DND-41 (cell line): ENCODE results near the gene MICAL3.
"Not testable (repeated sequence)": the region's sequence is repeated elsewhere in the genome, so short reads cannot be mapped to it uniquely, and the experiment has no call there.

Experiments used
- ATAC-seq: fragments of 200-7000 bp; cut with Tn5 transposase; 3 replicates; pipeline ENCODE4 v1.9.1; 2021; ENCODE audit warnings: low read depth; ENCODE audit not compliant: insufficient read depth
- DNase-seq: peaks from one replicate; pipeline ENCODE4 v3.0.0-alpha.2; 2020
- H2AFZ ChIP-seq: 2 replicates; pipeline ENCODE4 v1.6.0; 2012; ENCODE audit warnings: low read depth, low read length
- H3K27ac ChIP-seq: 2 replicates; pipeline ENCODE4 v1.5.1; 2012; ENCODE audit warnings: low read length, inconsistent platforms
- H3K27me3 ChIP-seq: fragments of 200-600 bp; sonication (generic); 2 replicates; pipeline ENCODE4 v1.6.0; 2012; ENCODE audit warnings: low read length, mild to moderate bottlenecking, inconsistent platforms; ENCODE audit not compliant: insufficient read depth, poor library complexity
- H3K36me3 ChIP-seq: 2 replicates; pipeline ENCODE4 v1.5.1; 2012; ENCODE audit warnings: low read length, inconsistent platforms; ENCODE audit not compliant: insufficient read depth
- H3K4me1 ChIP-seq: 2 replicates; pipeline ENCODE4 v1.5.1; 2012; ENCODE audit warnings: mild to moderate bottlenecking, low read length; ENCODE audit not compliant: insufficient read depth
- H3K4me2 ChIP-seq: 2 replicates; pipeline ENCODE4 v1.6.0; 2012; ENCODE audit warnings: mild to moderate bottlenecking, moderate library complexity, low read length, inconsistent platforms; ENCODE audit not compliant: insufficient read depth
- H3K4me3 ChIP-seq, 2 experiments: fragments of 200-600 bp in 1 of 2; shearing (Covaris generic) in 1 of 2; 2 replicates each; pipeline ENCODE4 v1.5.1; 2012 to 2016; ENCODE audit warnings: inconsistent platforms in 2 of 2, low read length in 2 of 2, mild to moderate bottlenecking in 2 of 2, low read depth in 1 of 2, moderate library complexity in 1 of 2
- H3K79me2 ChIP-seq: 2 replicates; pipeline ENCODE4 v1.6.0; 2012; ENCODE audit warnings: low read length, inconsistent platforms; ENCODE audit not compliant: insufficient read depth
- H3K9ac ChIP-seq: 2 replicates; pipeline ENCODE4 v1.6.0; 2012; ENCODE audit warnings: low read depth, mild to moderate bottlenecking, inconsistent platforms, low read length, moderate library complexity
- H3K9me3 ChIP-seq: 2 replicates; pipeline ENCODE4 v1.5.1; 2012; ENCODE audit warnings: low read length, moderate library complexity, mild to moderate bottlenecking, inconsistent platforms; ENCODE audit not compliant: insufficient read depth, severe bottlenecking
- H4K20me1 ChIP-seq: 2 replicates; pipeline ENCODE4 v1.6.0; 2012; ENCODE audit warnings: low read length; ENCODE audit not compliant: insufficient read depth
- EZH2 ChIP-seq: IDR thresholded peaks from 3 replicates; pipeline ENCODE4 v1.6.1; 2012; ENCODE audit warnings: borderline replicate concordance, low read depth, mild to moderate bottlenecking, moderate library complexity, low read length, inconsistent platforms; ENCODE audit not compliant: severe bottlenecking
- TF ChIP-seq, protein P1 (sequence below): IDR thresholded peaks from 2 replicates; pipeline ENCODE4 v1.5.1; 2012; ENCODE audit warnings: borderline replicate concordance, low read length, moderate library complexity, mild to moderate bottlenecking; ENCODE audit not compliant: poor library complexity, severe bottlenecking; ENCODE audit errors: extremely low read depth

MICAL3 gene

DNA sequence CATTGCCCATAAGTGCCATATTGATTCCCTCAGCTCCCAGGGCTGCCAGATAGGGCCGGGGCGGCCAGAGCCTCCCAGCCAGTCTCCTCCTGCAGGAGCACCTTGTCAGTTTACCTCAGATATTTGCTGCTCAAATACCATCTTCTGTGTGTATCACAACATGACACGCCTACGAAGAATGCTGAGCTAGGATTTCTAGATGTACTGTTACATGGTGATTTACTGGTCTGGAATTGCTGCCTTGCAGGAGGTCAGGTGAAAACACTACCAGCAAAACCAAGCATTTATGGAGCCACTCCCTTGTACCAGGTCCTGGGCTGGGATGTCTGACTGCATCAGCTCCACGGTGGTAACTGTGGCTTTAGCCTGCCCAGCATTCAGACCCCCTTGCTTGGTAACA, 11.8 kb downstream of the MICAL3 start:
- TF ChIP-seq, protein P1, sequence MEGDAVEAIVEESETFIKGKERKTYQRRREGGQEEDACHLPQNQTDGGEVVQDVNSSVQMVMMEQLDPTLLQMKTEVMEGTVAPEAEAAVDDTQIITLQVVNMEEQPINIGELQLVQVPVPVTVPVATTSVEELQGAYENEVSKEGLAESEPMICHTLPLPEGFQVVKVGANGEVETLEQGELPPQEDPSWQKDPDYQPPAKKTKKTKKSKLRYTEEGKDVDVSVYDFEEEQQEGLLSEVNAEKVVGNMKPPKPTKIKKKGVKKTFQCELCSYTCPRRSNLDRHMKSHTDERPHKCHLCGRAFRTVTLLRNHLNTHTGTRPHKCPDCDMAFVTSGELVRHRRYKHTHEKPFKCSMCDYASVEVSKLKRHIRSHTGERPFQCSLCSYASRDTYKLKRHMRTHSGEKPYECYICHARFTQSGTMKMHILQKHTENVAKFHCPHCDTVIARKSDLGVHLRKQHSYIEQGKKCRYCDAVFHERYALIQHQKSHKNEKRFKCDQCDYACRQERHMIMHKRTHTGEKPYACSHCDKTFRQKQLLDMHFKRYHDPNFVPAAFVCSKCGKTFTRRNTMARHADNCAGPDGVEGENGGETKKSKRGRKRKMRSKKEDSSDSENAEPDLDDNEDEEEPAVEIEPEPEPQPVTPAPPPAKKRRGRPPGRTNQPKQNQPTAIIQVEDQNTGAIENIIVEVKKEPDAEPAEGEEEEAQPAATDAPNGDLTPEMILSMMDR = no peak
- TF ChIP-seq EZH2 = no peak
- Histone ChIP-seq H3K4me1 (no peaks in the 10 kb centered on the region), H3K36me3 (no peaks in the 10 kb centered on the region), H2AFZ (no peak overlapping the region), H3K9ac (no peak overlapping the region), H3K4me3 (no peak overlapping the region), H3K79me2 (no peaks in the 10 kb centered on the region), H3K9me3 (no peaks in the 10 kb centered on the region), H3K27me3 (no peaks in the 10 kb centered on the region), H3K27ac (no peak overlapping the region), H3K4me2 (no peak overlapping the region), H4K20me1 (no peaks in the 10 kb centered on the region)
- ATAC-seq = no peak
- no peak for DNase-seq

DNA sequence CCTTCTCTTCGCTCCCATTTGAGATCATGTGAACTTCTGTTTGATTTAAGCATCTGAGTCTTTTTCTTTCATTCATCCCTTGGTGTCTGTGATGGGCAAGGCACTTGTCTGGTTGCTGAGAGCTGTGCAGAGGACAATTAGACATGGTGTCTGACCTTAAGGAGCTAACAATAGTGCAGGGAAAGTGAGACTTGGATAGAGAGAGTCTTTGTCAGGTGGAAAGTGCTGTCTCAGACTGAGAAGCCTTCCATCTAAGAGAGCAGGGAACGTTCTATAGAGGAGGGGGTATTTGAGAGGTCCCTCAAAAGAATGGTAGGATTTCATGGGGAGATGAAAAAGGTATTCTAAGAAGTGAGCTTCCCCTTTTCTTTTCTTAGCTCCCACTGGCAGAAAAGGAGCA, 14.1 kb downstream of the MICAL3 start:
- no peak overlapping the region for H3K4me3 ChIP-seq
- no peak for TF ChIP-seq EZH2
- TF ChIP-seq, protein P1 = no peak
- H3K36me3 ChIP-seq = no peaks in the 10 kb centered on the region
- DNase-seq (no peak), ATAC-seq (no peak)
- no peaks in the 10 kb centered on the region for H3K79me2 ChIP-seq
- H3K27ac ChIP-seq = no peak overlapping the region
- H3K27me3 ChIP-seq = no peaks in the 10 kb centered on the region
- H3K4me2 ChIP-seq = no peak overlapping the region
- no peaks in the 10 kb centered on the region for H4K20me1 ChIP-seq
- H3K4me1 ChIP-seq = no peaks in the 10 kb centered on the region
- H3K9ac ChIP-seq = no peak overlapping the region
- H3K9me3 ChIP-seq = no peaks in the 10 kb centered on the region
- no peak overlapping the region for H2AFZ ChIP-seq

DNA sequence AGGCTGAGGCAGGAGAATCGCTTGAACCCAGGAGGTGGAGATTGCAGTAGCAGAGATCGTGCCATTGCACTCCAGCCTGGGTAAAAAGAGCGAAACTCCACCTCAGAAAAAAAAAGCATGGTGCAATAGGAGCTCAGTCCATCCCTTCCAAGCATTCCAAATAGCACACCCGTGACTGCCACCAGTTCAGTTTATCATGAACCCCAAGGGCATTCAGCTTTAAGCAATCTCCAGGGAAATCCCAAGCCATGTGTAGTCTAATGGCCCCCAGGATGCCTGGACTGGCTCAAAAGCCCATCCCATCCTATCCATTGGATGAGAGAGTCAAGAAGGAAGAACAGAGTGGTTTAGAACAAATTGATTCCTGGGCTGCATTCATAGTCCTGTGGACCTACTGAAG, 16.2 kb downstream of the MICAL3 start:
- Histone ChIP-seq H3K79me2 (no peaks in the 10 kb centered on the region), H3K36me3 (no peaks in the 10 kb centered on the region), H3K4me1 (no peaks in the 10 kb centered on the region), H3K4me3 (no peak overlapping the region), H3K9ac (no peak overlapping the region), H2AFZ (no peak overlapping the region), H3K27me3 (no peaks in the 10 kb centered on the region), H4K20me1 (no peaks in the 10 kb centered on the region), H3K9me3 (no peaks in the 10 kb centered on the region), H3K4me2 (no peak overlapping the region), H3K27ac (no peak overlapping the region)
- TF ChIP-seq EZH2 = no peak
- TF ChIP-seq, protein P1 = no peak
- no peak for DNase-seq
- no peak for ATAC-seq

DNA sequence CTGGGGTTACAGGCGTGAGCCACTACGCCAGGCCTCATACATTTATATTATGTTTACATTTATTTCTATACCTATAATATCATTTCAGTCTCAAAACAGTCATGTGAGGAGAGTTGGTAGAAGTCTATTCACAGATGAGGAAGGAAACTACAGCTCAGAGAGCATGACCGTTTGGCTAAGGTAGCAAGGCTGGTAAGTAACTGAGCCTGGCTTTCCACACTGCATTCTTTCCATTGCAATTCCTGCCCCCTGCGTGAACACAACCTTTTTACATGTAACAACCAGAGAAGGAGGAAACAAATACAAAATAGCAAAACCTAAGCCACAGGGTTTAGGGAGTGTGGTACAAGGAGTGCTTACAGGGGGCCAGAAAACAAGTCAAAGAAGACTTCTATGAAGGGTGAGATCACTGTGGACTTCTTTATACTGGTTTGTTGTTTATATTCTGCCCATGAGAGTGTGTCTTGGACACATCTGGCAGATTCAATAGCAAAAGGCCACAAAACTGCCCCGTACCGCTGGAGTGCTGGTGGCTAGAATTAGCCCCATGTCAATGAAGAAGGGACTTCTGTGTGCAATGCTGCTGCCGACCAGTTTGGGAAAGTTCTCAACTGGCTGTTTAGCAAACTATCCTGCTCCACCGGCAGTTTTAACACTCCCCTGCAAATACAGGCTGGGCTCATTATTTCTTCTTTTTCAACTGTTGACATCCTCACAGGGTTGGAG, 19.0 kb downstream of the MICAL3 start:
- H3K27me3 ChIP-seq = no peaks in the 10 kb centered on the region
- DNase-seq = no peak
- H4K20me1 ChIP-seq = 0 out of 2 replicates have a peak, but pooled peaks cover 3% of the 10 kb centered on the region
- TF ChIP-seq EZH2 = no peak
- TF ChIP-seq, protein P1 = no peak
- H3K4me3 ChIP-seq = no peak overlapping the region
- no peak overlapping the region for H3K4me2 ChIP-seq
- H3K79me2 ChIP-seq = peaks cover 16% of the 10 kb centered on the region
- ATAC-seq = no peak
- no peak overlapping the region for H3K9ac ChIP-seq
- peaks cover 14% of the 10 kb centered on the region for H3K4me1 ChIP-seq
- no peaks in the 10 kb centered on the region for H3K36me3 ChIP-seq
- H3K27ac ChIP-seq = no peak overlapping the region
- H2AFZ ChIP-seq = no peak overlapping the region
- H3K9me3 ChIP-seq = no peaks in the 10 kb centered on the region

DNA sequence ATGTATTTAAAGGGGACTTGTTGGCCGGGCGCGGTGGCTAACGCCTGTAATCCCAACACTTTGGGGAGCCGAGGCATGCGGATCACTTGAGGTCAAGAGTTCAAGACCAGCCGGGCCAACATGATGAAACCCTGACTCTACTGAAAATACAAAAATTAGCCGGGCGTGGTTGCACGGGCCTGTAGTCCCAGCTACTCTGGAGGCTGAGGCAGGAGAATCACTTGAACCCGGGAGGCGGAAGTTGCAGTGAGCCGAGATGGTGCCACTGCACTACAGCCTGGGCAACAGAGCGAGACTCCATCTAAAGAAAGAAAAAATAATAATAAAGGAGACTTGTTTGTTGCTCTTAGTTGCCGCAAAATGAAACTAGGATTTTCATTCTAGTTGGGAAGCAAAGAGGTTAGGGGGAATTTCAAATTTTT, 22.5 kb downstream of the MICAL3 start:
- Histone ChIP-seq H3K4me2 (peak overlapping the region; percentile 70), H3K9ac (peak overlapping the region; percentile 93; the same call in 1 of the 2 replicates), H3K79me2 (peaks cover 45% of the 10 kb centered on the region), H4K20me1 (peaks cover 25% of the 10 kb centered on the region), H3K4me3 (peak overlapping the region; percentile 65 to 76; a peak in 3 of 4 replicates), H3K4me1 (peaks cover 31% of the 10 kb centered on the region), H2AFZ (peak overlapping the region; percentile 80), H3K27ac (peak overlapping the region; percentile 26; the same call in 1 of the 2 replicates)
- ATAC-seq, H3K36me3 ChIP-seq, H3K9me3 ChIP-seq, H3K27me3 ChIP-seq, DNase-seq: not testable (repeated sequence)
